ENCODE results near the gene TIGD7. TPM values are rescaled to one million over a fixed set of nuclear protein-coding genes. Genes with fewer than 3 reads are reported as not detected.

Gene TIGD7
- polyA plus RNA-seq, 3 donors: 0.32 to 1.4 (median 0.64) TPM

DNA sequence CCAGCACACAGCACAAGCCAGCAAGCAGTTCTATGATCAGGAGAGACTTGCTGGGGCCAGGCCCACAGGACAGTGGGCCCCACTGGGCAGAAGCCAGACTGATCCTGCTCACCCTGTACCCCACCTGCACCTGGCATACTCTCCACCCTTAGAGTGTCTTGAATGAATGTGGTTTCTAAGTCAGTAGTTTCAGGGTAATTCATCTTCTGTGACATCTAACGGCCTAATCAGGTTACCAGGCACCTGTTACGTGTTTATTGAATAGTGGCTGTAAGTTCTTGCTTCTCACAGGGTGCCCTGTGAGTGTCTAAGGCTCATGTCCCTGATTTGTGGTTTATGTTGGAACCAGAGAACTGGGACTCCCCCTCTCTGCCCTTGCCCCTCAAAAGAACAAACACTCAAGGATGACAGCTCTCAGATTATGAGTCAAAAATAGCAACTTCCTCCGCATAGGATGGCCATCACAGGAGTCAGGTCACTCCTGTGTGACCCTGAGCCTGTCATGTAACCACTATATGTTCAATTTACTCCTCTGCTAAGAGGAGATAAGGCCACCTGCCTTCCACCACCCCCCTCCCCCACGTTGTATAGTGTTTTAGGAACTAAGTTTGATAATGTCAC lies 43.4 kb upstream of the TIGD7 start:
- Histone ChIP-seq H3K4me3 (replicated peaks in 1 of 3; ENCODE audit: low read depth in 2 of 3, low read length in 3 of 3) (no peak overlapping the region), H3K9ac (ENCODE audit: insufficient read depth, low read length, poor library complexity, severe bottlenecking) (no peak overlapping the region), H3K27ac (ENCODE audit: low read depth in 1 of 2, low read length in 2 of 2) (no peak overlapping the region), H3K36me3 (replicated peaks in 1 of 2; ENCODE audit: control insufficient read depth in 1 of 2, insufficient read depth in 2 of 2, low read length in 2 of 2) (no peaks in the 10 kb centered on the region), H3K79me2 (ENCODE audit: insufficient read depth, low read length) (no peaks in the 10 kb centered on the region), H4K20me1 (ENCODE audit: insufficient read depth, low read length) (no peaks in the 10 kb centered on the region), H3K9me3 (replicated peaks in 1 of 2; ENCODE audit: control insufficient read depth in 1 of 2, insufficient read depth in 1 of 2, low read length in 2 of 2) (peaks cover under 1 to 11% of the 10 kb centered on the region in 2 donors), H2AFZ (ENCODE audit: insufficient read depth, low read depth, low read length, poor library complexity, severe bottlenecking) (no peak overlapping the region), H3K4me1 (ENCODE audit: control insufficient read depth in 1 of 2, insufficient read depth in 2 of 2, low read length in 2 of 2) (no peaks in the 10 kb centered on the region), H3K27me3 (ENCODE audit: control insufficient read depth in 2 of 2, insufficient read depth in 2 of 2, low read length in 2 of 2) (peaks cover 0 to 3% of the 10 kb centered on the region in 2 donors), H3K4me2 (replicated peaks; ENCODE audit: extremely low read depth, low read length, poor library complexity, severe bottlenecking) (no peak overlapping the region)
- peaks cover 12 to 55% (median 37%) of the 10 kb centered on the region in 7 donors for H3K9me3 Mint-ChIP-seq
- intact Hi-C loops (cut with micrococcal nuclease): no loop called here
- H3K27me3 Mint-ChIP-seq (ENCODE audit: low read depth in 3 of 3): peaks cover 5 to 13% (median 5%) of the 10 kb centered on the region in 3 donors
- H3K36me3 Mint-ChIP-seq: no peaks in the 10 kb centered on the region
- 0% methylated on average over 1 of the region's 4 CpGs for WGBS (ENCODE audit: insufficient coverage)
- no peak overlapping the region for H3K27ac Mint-ChIP-seq
- no peak for DNase-seq
- no peak overlapping the region for H3K4me3 Mint-ChIP-seq
- peaks cover 2% of the 10 kb centered on the region for H3K4me1 Mint-ChIP-seq
- TF ChIP-seq, protein P1, sequence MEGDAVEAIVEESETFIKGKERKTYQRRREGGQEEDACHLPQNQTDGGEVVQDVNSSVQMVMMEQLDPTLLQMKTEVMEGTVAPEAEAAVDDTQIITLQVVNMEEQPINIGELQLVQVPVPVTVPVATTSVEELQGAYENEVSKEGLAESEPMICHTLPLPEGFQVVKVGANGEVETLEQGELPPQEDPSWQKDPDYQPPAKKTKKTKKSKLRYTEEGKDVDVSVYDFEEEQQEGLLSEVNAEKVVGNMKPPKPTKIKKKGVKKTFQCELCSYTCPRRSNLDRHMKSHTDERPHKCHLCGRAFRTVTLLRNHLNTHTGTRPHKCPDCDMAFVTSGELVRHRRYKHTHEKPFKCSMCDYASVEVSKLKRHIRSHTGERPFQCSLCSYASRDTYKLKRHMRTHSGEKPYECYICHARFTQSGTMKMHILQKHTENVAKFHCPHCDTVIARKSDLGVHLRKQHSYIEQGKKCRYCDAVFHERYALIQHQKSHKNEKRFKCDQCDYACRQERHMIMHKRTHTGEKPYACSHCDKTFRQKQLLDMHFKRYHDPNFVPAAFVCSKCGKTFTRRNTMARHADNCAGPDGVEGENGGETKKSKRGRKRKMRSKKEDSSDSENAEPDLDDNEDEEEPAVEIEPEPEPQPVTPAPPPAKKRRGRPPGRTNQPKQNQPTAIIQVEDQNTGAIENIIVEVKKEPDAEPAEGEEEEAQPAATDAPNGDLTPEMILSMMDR (IDR thresholded peaks at IDR 0.05): no peak

- no peak for DNase-seq
- no peak overlapping the region for H3K27ac ChIP-seq (ENCODE audit: low read depth in 1 of 2, low read length in 2 of 2)
- no peak overlapping the region for H3K4me3 Mint-ChIP-seq
- no peak overlapping the region for H3K27ac Mint-ChIP-seq
- H3K27me3 Mint-ChIP-seq (ENCODE audit: low read depth in 3 of 3): peaks cover 2 to 13% (median 5%) of the 10 kb centered on the region in 3 donors
- H3K79me2 ChIP-seq (ENCODE audit: insufficient read depth, low read length): no peaks in the 10 kb centered on the region
- no peak overlapping the region for H3K9ac ChIP-seq (ENCODE audit: insufficient read depth, low read length, poor library complexity, severe bottlenecking)
- no peaks in the 10 kb centered on the region for H3K36me3 ChIP-seq (replicated peaks in 1 of 2; ENCODE audit: control insufficient read depth in 1 of 2, insufficient read depth in 2 of 2, low read length in 2 of 2)
- no peak overlapping the region for H3K4me2 ChIP-seq (replicated peaks; ENCODE audit: extremely low read depth, low read length, poor library complexity, severe bottlenecking)
- TF ChIP-seq, protein P1 (IDR thresholded peaks at IDR 0.05): no peak
- no peaks in the 10 kb centered on the region for H3K4me1 ChIP-seq (ENCODE audit: control insufficient read depth in 1 of 2, insufficient read depth in 2 of 2, low read length in 2 of 2)
- H4K20me1 ChIP-seq (ENCODE audit: insufficient read depth, low read length): no peaks in the 10 kb centered on the region
- no peak overlapping the region for H2AFZ ChIP-seq (ENCODE audit: insufficient read depth, low read depth, low read length, poor library complexity, severe bottlenecking)
- no peak overlapping the region for H3K4me3 ChIP-seq (replicated peaks in 1 of 3; ENCODE audit: low read depth in 2 of 3, low read length in 3 of 3)
- WGBS (ENCODE audit: insufficient coverage): no CpG with 5 or more reads among the region's 10 CpGs
- peaks cover 10 to 56% (median 36%) of the 10 kb centered on the region in 7 donors for H3K9me3 Mint-ChIP-seq
- intact Hi-C loops (cut with micrococcal nuclease): no loop called here
- H3K9me3 ChIP-seq (replicated peaks in 1 of 2; ENCODE audit: control insufficient read depth in 1 of 2, insufficient read depth in 1 of 2, low read length in 2 of 2): peaks cover 11 to 13% of the 10 kb centered on the region in 2 donors
- no peaks in the 10 kb centered on the region for H3K36me3 Mint-ChIP-seq
- peaks cover 0 to 3% of the 10 kb centered on the region in 2 donors for H3K27me3 ChIP-seq (ENCODE audit: control insufficient read depth in 2 of 2, insufficient read depth in 2 of 2, low read length in 2 of 2)
- no peaks in the 10 kb centered on the region for H3K4me1 Mint-ChIP-seq
Measured at GRCh38 chr16:3347586-3347985, 42.4 kb upstream of the TIGD7 start.
